Loucy (cell line): ENCODE measurements around the gene PUM1.

Experiments used
- EZH2phosphoT487 ChIP-seq: fragments of 200-600 bp; IDR thresholded peaks from 2 replicates; pipeline ENCODE4 v1.6.1; 2018; ENCODE audit warnings: antibody characterized with exemption, mild to moderate bottlenecking, moderate library complexity, borderline replicate concordance
- TF ChIP-seq, protein P1 (sequence below): fragments of 200-600 bp; sonication (generic); conservative IDR thresholded peaks from 2 replicates; pipeline ENCODE4 v1.5.1; 2014; ENCODE audit warnings: mild to moderate bottlenecking, antibody characterized with exemption, low read length

DNA sequence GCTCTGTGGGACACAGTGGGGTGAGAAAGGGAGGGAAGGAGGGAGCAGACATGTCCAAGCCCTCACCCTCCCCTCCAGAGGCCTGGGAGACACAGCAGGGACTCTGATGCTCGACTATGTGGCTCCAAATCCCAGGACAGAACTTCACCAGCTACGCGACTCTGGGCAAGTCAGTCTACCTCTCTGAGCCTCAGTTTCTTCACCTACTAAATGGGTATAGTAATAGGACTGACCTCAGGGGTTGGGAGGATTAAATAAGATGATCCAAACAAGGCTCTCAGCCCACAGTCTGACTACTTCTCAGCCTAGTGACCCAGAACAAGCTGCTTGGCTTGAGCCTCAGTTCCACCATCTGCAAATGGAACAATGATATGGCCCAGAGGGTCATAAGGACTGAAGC lies 176.5 kb downstream of the PUM1 start:
- TF ChIP-seq, protein P1, sequence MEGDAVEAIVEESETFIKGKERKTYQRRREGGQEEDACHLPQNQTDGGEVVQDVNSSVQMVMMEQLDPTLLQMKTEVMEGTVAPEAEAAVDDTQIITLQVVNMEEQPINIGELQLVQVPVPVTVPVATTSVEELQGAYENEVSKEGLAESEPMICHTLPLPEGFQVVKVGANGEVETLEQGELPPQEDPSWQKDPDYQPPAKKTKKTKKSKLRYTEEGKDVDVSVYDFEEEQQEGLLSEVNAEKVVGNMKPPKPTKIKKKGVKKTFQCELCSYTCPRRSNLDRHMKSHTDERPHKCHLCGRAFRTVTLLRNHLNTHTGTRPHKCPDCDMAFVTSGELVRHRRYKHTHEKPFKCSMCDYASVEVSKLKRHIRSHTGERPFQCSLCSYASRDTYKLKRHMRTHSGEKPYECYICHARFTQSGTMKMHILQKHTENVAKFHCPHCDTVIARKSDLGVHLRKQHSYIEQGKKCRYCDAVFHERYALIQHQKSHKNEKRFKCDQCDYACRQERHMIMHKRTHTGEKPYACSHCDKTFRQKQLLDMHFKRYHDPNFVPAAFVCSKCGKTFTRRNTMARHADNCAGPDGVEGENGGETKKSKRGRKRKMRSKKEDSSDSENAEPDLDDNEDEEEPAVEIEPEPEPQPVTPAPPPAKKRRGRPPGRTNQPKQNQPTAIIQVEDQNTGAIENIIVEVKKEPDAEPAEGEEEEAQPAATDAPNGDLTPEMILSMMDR, result no peak
- TF ChIP-seq EZH2phosphoT487, result no peak
